HG03103 (cell line): Measurements from ENCODE around the gene SPHK1.

Experiments
- ATAC-seq: cut with Tn5 transposase; IDR thresholded peaks from one replicate; pipeline ENCODE4 v1.9.1; 2021; ENCODE audit warnings: low read depth; ENCODE audit not compliant: unreplicated experiment

SPHK1 gene

GRCh38 chr17:76383546-76384221 lies 725 bp upstream of the SPHK1 start:
- ATAC-seq, result no peak

GRCh38 chr17:76384987-76385891 lies 830 bp downstream of the SPHK1 start:
- peak; percentile 6 for ATAC-seq

GRCh38 chr17:76385892-76386786 lies 1.7 kb downstream of the SPHK1 start:
- ATAC-seq, result no peak

- ATAC-seq, result no peak
These were observed 2.8 kb downstream of the SPHK1 start for GRCh38 chr17:76386966-76387765.

- ATAC-seq, result no peak
These were observed 4.8 kb downstream of the SPHK1 start for GRCh38 chr17:76388966-76389888.

- ATAC-seq, result no peak
These were observed 5.6 kb downstream of the SPHK1 start for GRCh38 chr17:76390003-76390421.

- ATAC-seq, result no peak
These were observed 6.8 kb downstream of the SPHK1 start for GRCh38 chr17:76391200-76391715.

- no peak for ATAC-seq
These were observed 9.8 kb downstream of the SPHK1 start for GRCh38 chr17:76394166-76394565.

- no peak for ATAC-seq
These were observed 11.6 kb downstream of the SPHK1 start for GRCh38 chr17:76395980-76396379.

GRCh38 chr17:76397184-76397583 lies 12.8 kb downstream of the SPHK1 start:
- no peak for ATAC-seq

GRCh38 chr17:76397687-76398522 lies 13.5 kb downstream of the SPHK1 start:
- ATAC-seq, result no peak

- no peak for ATAC-seq
These were observed 14.2 kb downstream of the SPHK1 start for GRCh38 chr17:76398523-76399174.

GRCh38 chr17:76399175-76400172 lies 15.1 kb downstream of the SPHK1 start:
- no peak for ATAC-seq

- no peak for ATAC-seq
These were observed 18.3 kb downstream of the SPHK1 start for GRCh38 chr17:76402711-76403110.

GRCh38 chr17:76404256-76404655 lies 19.8 kb downstream of the SPHK1 start:
- ATAC-seq, result no peak

GRCh38 chr17:76404976-76405563 lies 20.7 kb downstream of the SPHK1 start:
- no peak for ATAC-seq
